Endothelial cell (in vitro differentiated cells): Measurements from ENCODE around the gene HLA-DMA. TPM values are rescaled to one million over a fixed set of nuclear protein-coding genes. Genes with fewer than 3 reads are reported as not detected.

ENCODE experiments used
- DNase-seq: peaks from one replicate; pipeline ENCODE4 v3.0.0; 2021; ENCODE audit warnings: low spot score
- H3K27ac Mint-ChIP-seq: one replicate; pipeline ENCODE4 v1.8.0; 2021; ENCODE audit warnings: mixed read lengths, inconsistent platforms; ENCODE audit not compliant: unreplicated experiment
- H3K27me3 Mint-ChIP-seq: one replicate; pipeline ENCODE4 v1.8.0; 2021; ENCODE audit warnings: mild to moderate bottlenecking, moderate library complexity, mixed read lengths, inconsistent platforms; ENCODE audit not compliant: unreplicated experiment
- H3K36me3 Mint-ChIP-seq: one replicate; pipeline ENCODE4 v1.8.0; 2021; ENCODE audit warnings: mild to moderate bottlenecking, low read depth, mixed read lengths, inconsistent platforms; ENCODE audit not compliant: unreplicated experiment
- H3K4me1 Mint-ChIP-seq: one replicate; pipeline ENCODE4 v1.8.0; 2021; ENCODE audit warnings: mild to moderate bottlenecking, mixed read lengths, inconsistent platforms; ENCODE audit not compliant: unreplicated experiment
- H3K4me3 Mint-ChIP-seq: one replicate; pipeline ENCODE4 v1.8.0; 2021; ENCODE audit warnings: mild to moderate bottlenecking, mixed read lengths, inconsistent platforms; ENCODE audit not compliant: unreplicated experiment
- H3K9me3 Mint-ChIP-seq: one replicate; pipeline ENCODE4 v1.8.0; 2021; ENCODE audit warnings: mixed read lengths, inconsistent platforms; ENCODE audit not compliant: unreplicated experiment
- total RNA-seq: library from RNA; stranded (reverse); fragmentation: NEBNext Ultra II Directional; extraction: Animal tissue kit (Norgen Biotek cat#: 25700); gene quantifications from one replicate; pipeline ENCODE4 v1.2.1, GENCODE V29; 2021; ENCODE audit not compliant: unreplicated experiment
- TF ChIP-seq, protein P1 (sequence below): fragments of 200-600 bp; sonication (generic); IDR thresholded peaks from one replicate; pipeline ENCODE4 v1.5.0; 2021; ENCODE audit warnings: antibody characterized with exemption; ENCODE audit not compliant: unreplicated experiment

HLA-DMA gene
- total RNA-seq, 1 donor from 2014 or later: 13.0 TPM

DNA sequence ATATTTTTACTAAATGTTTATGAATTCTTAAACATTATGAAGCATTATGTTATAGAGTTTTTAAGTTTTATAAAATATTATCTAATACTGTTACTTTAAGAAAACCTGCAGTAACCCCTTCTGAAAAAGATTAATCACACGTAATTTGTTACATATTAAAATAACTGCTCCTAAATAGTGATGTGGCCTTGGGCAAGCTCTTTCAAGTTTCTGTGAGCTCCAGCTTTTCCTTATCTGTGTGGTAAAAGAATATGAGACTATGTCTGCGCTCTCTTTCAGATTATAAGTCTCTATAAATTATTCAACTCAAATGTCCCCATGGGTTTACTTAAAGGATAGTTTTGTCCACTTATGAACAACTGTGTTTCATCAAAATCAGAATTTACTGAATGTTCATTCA lies 44.0 kb downstream of the HLA-DMA start:
- TF ChIP-seq, protein P1, sequence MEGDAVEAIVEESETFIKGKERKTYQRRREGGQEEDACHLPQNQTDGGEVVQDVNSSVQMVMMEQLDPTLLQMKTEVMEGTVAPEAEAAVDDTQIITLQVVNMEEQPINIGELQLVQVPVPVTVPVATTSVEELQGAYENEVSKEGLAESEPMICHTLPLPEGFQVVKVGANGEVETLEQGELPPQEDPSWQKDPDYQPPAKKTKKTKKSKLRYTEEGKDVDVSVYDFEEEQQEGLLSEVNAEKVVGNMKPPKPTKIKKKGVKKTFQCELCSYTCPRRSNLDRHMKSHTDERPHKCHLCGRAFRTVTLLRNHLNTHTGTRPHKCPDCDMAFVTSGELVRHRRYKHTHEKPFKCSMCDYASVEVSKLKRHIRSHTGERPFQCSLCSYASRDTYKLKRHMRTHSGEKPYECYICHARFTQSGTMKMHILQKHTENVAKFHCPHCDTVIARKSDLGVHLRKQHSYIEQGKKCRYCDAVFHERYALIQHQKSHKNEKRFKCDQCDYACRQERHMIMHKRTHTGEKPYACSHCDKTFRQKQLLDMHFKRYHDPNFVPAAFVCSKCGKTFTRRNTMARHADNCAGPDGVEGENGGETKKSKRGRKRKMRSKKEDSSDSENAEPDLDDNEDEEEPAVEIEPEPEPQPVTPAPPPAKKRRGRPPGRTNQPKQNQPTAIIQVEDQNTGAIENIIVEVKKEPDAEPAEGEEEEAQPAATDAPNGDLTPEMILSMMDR: no peak
- H3K4me1 Mint-ChIP-seq: no peaks in the 10 kb centered on the region

DNA sequence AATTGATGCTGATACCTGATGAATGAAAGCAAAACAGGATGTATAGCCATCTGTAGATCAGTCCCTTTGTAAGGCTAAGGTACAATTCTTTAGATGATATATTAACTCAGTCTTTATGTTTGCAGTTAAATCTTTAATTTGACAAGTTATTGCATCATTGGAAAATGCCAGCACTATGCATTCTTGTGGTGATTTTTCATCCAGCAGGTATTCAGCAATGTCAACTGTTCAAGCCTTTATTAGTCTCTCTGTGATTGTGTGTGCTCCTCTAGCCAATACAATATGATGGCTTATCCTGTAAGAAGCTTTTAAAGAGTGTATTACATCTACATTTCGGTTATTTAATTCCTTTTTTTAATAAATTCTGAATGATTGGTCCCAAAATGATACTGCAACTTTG lies 46.4 kb downstream of the HLA-DMA start:
- H3K27me3 Mint-ChIP-seq: no peaks in the 10 kb centered on the region
- H3K36me3 Mint-ChIP-seq: no peaks in the 10 kb centered on the region

More for the DNA sequence above, 44.0 kb downstream of the HLA-DMA start:
- no peaks in the 10 kb centered on the region for H3K27me3 Mint-ChIP-seq
- H3K9me3 Mint-ChIP-seq: no peaks in the 10 kb centered on the region
- no peak for DNase-seq
- H3K27ac Mint-ChIP-seq: no peak overlapping the region
- H3K36me3 Mint-ChIP-seq: no peaks in the 10 kb centered on the region
- no peak overlapping the region for H3K4me3 Mint-ChIP-seq

DNA sequence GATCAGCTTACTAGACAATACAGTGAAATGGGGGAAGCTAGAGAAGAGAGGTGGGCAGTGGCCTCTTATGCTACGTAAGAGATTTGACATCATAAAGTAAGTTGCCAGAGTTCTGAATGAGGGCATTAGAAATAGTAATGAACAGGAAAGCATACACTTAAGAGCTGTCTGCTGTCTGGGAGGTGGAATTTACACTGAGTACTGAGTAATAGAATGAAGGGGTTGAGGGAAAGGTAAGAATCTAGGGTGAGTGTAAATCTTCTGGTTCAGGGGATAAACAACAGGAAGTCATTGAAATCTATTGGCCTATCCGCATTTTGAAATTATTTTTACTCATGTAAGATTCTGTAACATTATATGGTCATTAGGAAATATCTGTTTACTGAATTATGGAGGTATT lies 47.8 kb downstream of the HLA-DMA start:
- H3K36me3 Mint-ChIP-seq: no peaks in the 10 kb centered on the region
- no peaks in the 10 kb centered on the region for H3K27me3 Mint-ChIP-seq
- H3K4me1 Mint-ChIP-seq: no peaks in the 10 kb centered on the region
- no peak for DNase-seq
- H3K9me3 Mint-ChIP-seq: no peaks in the 10 kb centered on the region
- no peak overlapping the region for H3K4me3 Mint-ChIP-seq
- TF ChIP-seq, protein P1: no peak
- H3K27ac Mint-ChIP-seq: no peak overlapping the region

More for the DNA sequence above, 46.4 kb downstream of the HLA-DMA start:
- Mint-ChIP-seq H3K27ac (no peak overlapping the region), H3K4me3 (no peak overlapping the region), H3K9me3 (no peaks in the 10 kb centered on the region), H3K4me1 (no peaks in the 10 kb centered on the region)
- no peak for DNase-seq
- TF ChIP-seq, protein P1: no peak

DNA sequence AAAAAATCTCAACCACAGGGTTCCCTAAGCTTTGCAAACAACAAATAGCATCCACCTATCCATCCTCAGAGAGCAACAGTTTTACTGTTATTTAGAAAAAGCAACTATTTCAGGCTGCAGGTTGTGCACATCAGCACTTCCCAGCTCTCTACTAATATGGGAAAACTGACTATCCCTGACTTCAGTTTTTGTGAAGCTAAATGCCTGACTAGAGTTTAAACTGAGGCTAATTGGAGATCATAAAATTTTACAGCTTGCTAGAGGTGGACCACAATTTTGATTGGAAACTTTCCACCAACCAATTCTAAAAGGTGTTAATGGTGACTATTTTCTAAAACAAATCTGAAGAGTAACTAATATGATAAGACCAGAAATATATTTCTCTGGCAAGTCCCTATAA lies 48.9 kb downstream of the HLA-DMA start:
- Mint-ChIP-seq H3K27ac (no peak overlapping the region), H3K9me3 (no peaks in the 10 kb centered on the region), H3K4me3 (no peak overlapping the region), H3K27me3 (no peaks in the 10 kb centered on the region), H3K4me1 (no peaks in the 10 kb centered on the region), H3K36me3 (no peaks in the 10 kb centered on the region)
- TF ChIP-seq, protein P1: no peak
- DNase-seq: no peak

Other genes with a start within 250 kb of the HLA-DMA start
- not detected for gene HLA-DQA2, start 211.7 kb downstream of the HLA-DMA start, total RNA-seq
- 0.31 TPM for gene HLA-DQB2, start 189.6 kb downstream of the HLA-DMA start, total RNA-seq
- not detected for gene HLA-DOB, start 136.1 kb downstream of the HLA-DMA start, total RNA-seq
- gene TAP2, start 114.4 kb downstream of the HLA-DMA start, total RNA-seq: 9.2 TPM
- gene PSMB8, start 109.0 kb downstream of the HLA-DMA start, total RNA-seq: 5.2 TPM
- 1.6 TPM for gene TAP1, start 99.4 kb downstream of the HLA-DMA start, total RNA-seq
- not detected for gene PSMB9, start 98.9 kb downstream of the HLA-DMA start, total RNA-seq
- gene HLA-DMB, start 12.1 kb downstream of the HLA-DMA start, total RNA-seq: 1.3 TPM
- gene BRD2, start 15.5 kb upstream of the HLA-DMA start, total RNA-seq: 186 TPM
- gene HLA-DOA, start 56.5 kb upstream of the HLA-DMA start, total RNA-seq: 7.3 TPM
- 8.5 TPM for gene HLA-DPA1, start 120.6 kb upstream of the HLA-DMA start, total RNA-seq
- gene HLA-DPB1, start 122.9 kb upstream of the HLA-DMA start, total RNA-seq: 14.4 TPM
- 127 TPM for gene COL11A2, start 239.4 kb upstream of the HLA-DMA start, total RNA-seq
- gene RXRB, start 247.6 kb upstream of the HLA-DMA start, total RNA-seq: 35.8 TPM
- 108 TPM for gene SLC39A7, start 247.8 kb upstream of the HLA-DMA start, total RNA-seq